ENCODE results near the gene MBNL1. TPM values are rescaled to one million over a fixed set of nuclear protein-coding genes. Genes with fewer than 3 reads are reported as not detected.

Gene MBNL1
- total and polyA plus RNA-seq, 3 donors from 2014 or later, result 36.5 to 167 (median 145) TPM

GRCh38 chr3:152232679-152233078 is 36.0 kb upstream of the MBNL1 start:
- TF ChIP-seq POLR2A (IDR thresholded peaks at IDR 0.05) (no peak), CTCF (IDR thresholded peaks at IDR 0.05) (no peak)
- 83 to 90% methylated on average over 2 of the region's 2 CpGs for WGBS, 2 donors
- Histone ChIP-seq H3K4me3 (no peak overlapping the region), H3K4me1 (no peaks in the 10 kb centered on the region), H3K36me3 (ENCODE audit: low read depth, missing control alignments) (no peaks in the 10 kb centered on the region), H3K9me3 (no peaks in the 10 kb centered on the region), H3K27me3 (no peaks in the 10 kb centered on the region), H3K27ac (no peak overlapping the region)
- no peak for DNase-seq
- intact Hi-C loops (cut with DNase I; ENCODE audit: low total_unique reads), result no loop called here

- no peaks in the 10 kb centered on the region for H3K36me3 ChIP-seq (ENCODE audit: low read depth, missing control alignments)
- H3K27me3 ChIP-seq, result no peaks in the 10 kb centered on the region
- DNase-seq, result no peak
- no peak overlapping the region for H3K4me3 ChIP-seq
- no peaks in the 10 kb centered on the region for H3K9me3 ChIP-seq
- intact Hi-C loops (cut with DNase I; ENCODE audit: low total_unique reads), result no loop called here
- H3K4me1 ChIP-seq, result no peaks in the 10 kb centered on the region
- no peak overlapping the region for H3K27ac ChIP-seq
- TF ChIP-seq POLR2A (IDR thresholded peaks at IDR 0.05) (no peak), CTCF (IDR thresholded peaks at IDR 0.05) (no peak)
- WGBS, 2 donors, result 91% methylated on average over 3 of the region's 3 CpGs
Observed at GRCh38 chr3:152234657-152235375, 33.9 kb upstream of the MBNL1 start.

- DNase-seq, result no peak
- no peaks in the 10 kb centered on the region for H3K36me3 ChIP-seq (ENCODE audit: low read depth, missing control alignments)
Observed at GRCh38 chr3:152235709-152236298, 32.9 kb upstream of the MBNL1 start.

GRCh38 chr3:152236716-152237115 is 32.0 kb upstream of the MBNL1 start:
- intact Hi-C loops (cut with DNase I; ENCODE audit: low total_unique reads), result no loop called here

More at GRCh38 chr3:152235709-152236298, 32.9 kb upstream of the MBNL1 start:
- intact Hi-C loops (cut with DNase I; ENCODE audit: low total_unique reads), result no loop called here
- Histone ChIP-seq H3K27ac (no peak overlapping the region), H3K4me3 (no peak overlapping the region), H3K27me3 (no peaks in the 10 kb centered on the region), H3K4me1 (no peaks in the 10 kb centered on the region), H3K9me3 (no peaks in the 10 kb centered on the region)
- 77 to 87% methylated on average over 1 of the region's 1 CpG for WGBS, 2 donors
- TF ChIP-seq CTCF (IDR thresholded peaks at IDR 0.05), result no peak
- TF ChIP-seq POLR2A (IDR thresholded peaks at IDR 0.05), result no peak

More at GRCh38 chr3:152236716-152237115, 32.0 kb upstream of the MBNL1 start:
- no peaks in the 10 kb centered on the region for H3K9me3 ChIP-seq
- no peak overlapping the region for H3K4me3 ChIP-seq
- H3K36me3 ChIP-seq (ENCODE audit: low read depth, missing control alignments), result no peaks in the 10 kb centered on the region
- H3K27me3 ChIP-seq, result no peaks in the 10 kb centered on the region
- H3K4me1 ChIP-seq, result no peaks in the 10 kb centered on the region
- no peak overlapping the region for H3K27ac ChIP-seq
- DNase-seq, result no peak
- TF ChIP-seq POLR2A (IDR thresholded peaks at IDR 0.05), result no peak
- TF ChIP-seq CTCF (IDR thresholded peaks at IDR 0.05), result no peak

All from testis (tissue), 3 donors.